ENCODE measurements around the gene NPHS1. TPM values are rescaled to one million over a fixed set of nuclear protein-coding genes. Genes with fewer than 3 reads are reported as not detected.

Gene NPHS1
- total RNA-seq, 1 donor from 2014 or later: 4.7 TPM

GRCh38 chr19:35869327-35870123, 17.2 kb upstream of the NPHS1 start:
- no peak for TF ChIP-seq CTCF (IDR thresholded peaks at IDR 0.05; ENCODE audit: partially characterized antibody, unreplicated experiment)
- DNase-seq: peak; percentile 100
- H3K4me3 Mint-ChIP-seq (ENCODE audit: unreplicated experiment): peak overlapping the region; percentile 87
- peaks cover 8% of the 10 kb centered on the region for H3K36me3 Mint-ChIP-seq (ENCODE audit: unreplicated experiment)
- H3K9me3 Mint-ChIP-seq (ENCODE audit: unreplicated experiment): peaks cover 14% of the 10 kb centered on the region
- H3K27ac Mint-ChIP-seq (ENCODE audit: unreplicated experiment): peak overlapping the region; percentile 94
- H3K4me1 Mint-ChIP-seq (ENCODE audit: low read depth, unreplicated experiment): peaks cover 12% of the 10 kb centered on the region
- H3K27me3 Mint-ChIP-seq (ENCODE audit: unreplicated experiment): peaks cover 14% of the 10 kb centered on the region

GRCh38 chr19:35868823-35869326, 16.6 kb upstream of the NPHS1 start:
- H3K4me3 Mint-ChIP-seq (ENCODE audit: unreplicated experiment): peak overlapping the region; percentile 87
- H3K36me3 Mint-ChIP-seq (ENCODE audit: unreplicated experiment): peaks cover 8% of the 10 kb centered on the region
- no peak for DNase-seq
- H3K27me3 Mint-ChIP-seq (ENCODE audit: unreplicated experiment): peaks cover 12% of the 10 kb centered on the region
- TF ChIP-seq CTCF (IDR thresholded peaks at IDR 0.05; ENCODE audit: partially characterized antibody, unreplicated experiment): no peak
- H3K4me1 Mint-ChIP-seq (ENCODE audit: low read depth, unreplicated experiment): peaks cover 12% of the 10 kb centered on the region
- H3K27ac Mint-ChIP-seq (ENCODE audit: unreplicated experiment): peak overlapping the region; percentile 94
- peaks cover 12% of the 10 kb centered on the region for H3K9me3 Mint-ChIP-seq (ENCODE audit: unreplicated experiment)

GRCh38 chr19:35868172-35868822, 16.0 kb upstream of the NPHS1 start, which contains the start of gene APLP1:
Gene APLP1, plus strand, starts transcription at chr19:35868574. Its CDS starts 63 bp downstream, at chr19:35868637.
- Mint-ChIP-seq H3K4me3 (ENCODE audit: unreplicated experiment) (peak within 1 kb of the TSS; percentile 87), H3K36me3 (ENCODE audit: unreplicated experiment) (peaks cover 8% of the 10 kb centered on the region), H3K9me3 (ENCODE audit: unreplicated experiment) (peaks cover 12% of the 10 kb centered on the region), H3K27ac (ENCODE audit: unreplicated experiment) (peak within 1 kb of the TSS; percentile 94), H3K27me3 (ENCODE audit: unreplicated experiment) (peaks cover 9% of the 10 kb centered on the region), H3K4me1 (ENCODE audit: low read depth, unreplicated experiment) (peaks cover 12% of the 10 kb centered on the region)
- DNase-seq: peak; percentile 89
- TF ChIP-seq CTCF (IDR thresholded peaks at IDR 0.05; ENCODE audit: partially characterized antibody, unreplicated experiment): no peak

- Mint-ChIP-seq H3K4me1 (ENCODE audit: low read depth, unreplicated experiment) (peaks cover 18% of the 10 kb centered on the region), H3K36me3 (ENCODE audit: unreplicated experiment) (peaks cover 8% of the 10 kb centered on the region), H3K4me3 (ENCODE audit: unreplicated experiment) (no peak overlapping the region), H3K27me3 (ENCODE audit: unreplicated experiment) (peaks cover 14% of the 10 kb centered on the region), H3K27ac (ENCODE audit: unreplicated experiment) (no peak overlapping the region), H3K9me3 (ENCODE audit: unreplicated experiment) (peaks cover 11% of the 10 kb centered on the region)
- DNase-seq: no peak
- no peak for TF ChIP-seq CTCF (IDR thresholded peaks at IDR 0.05; ENCODE audit: partially characterized antibody, unreplicated experiment)
These were observed 10.7 kb upstream of the NPHS1 start for GRCh38 chr19:35863018-35863417.

Data from glutamatergic neuron (in vitro differentiated cells).